GM10847 (cell line): ENCODE results near the gene TIGD3.

Source experiments
- POLR2A ChIP-seq: IDR thresholded peaks from 2 replicates; pipeline ENCODE4 v1.6.1; 2011; ENCODE audit not compliant: insufficient read length; ENCODE audit errors: extremely low read depth

Gene TIGD3

DNA sequence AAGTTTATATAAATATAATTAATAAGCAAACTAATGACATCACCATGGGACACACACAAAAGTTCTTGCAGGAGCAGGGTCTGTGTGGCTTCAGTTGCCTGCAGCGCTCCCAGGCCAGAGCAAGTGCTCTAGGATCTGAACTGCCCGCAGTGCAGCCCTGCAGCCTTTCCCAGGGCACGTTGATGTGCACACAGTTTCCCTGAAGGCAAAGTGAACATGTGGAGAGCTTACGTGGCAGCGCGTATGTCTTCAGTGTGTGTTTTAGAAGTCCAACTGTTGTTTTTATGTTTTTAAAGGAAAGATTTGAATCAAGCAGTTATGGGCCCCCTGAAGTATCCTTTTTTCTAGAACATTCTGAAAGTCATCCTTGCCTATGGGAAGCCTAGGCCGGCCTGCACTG lies 1.2 kb upstream of the TIGD3 start:
- TF ChIP-seq POLR2A = no peak

- TF ChIP-seq POLR2A = no peak
Measured at GRCh38 chr11:65353900-65354264, 669 bp upstream of the TIGD3 start.

- no peak for TF ChIP-seq POLR2A
Measured at GRCh38 chr11:65355013-65355775, 643 bp downstream of the TIGD3 start.

DNA sequence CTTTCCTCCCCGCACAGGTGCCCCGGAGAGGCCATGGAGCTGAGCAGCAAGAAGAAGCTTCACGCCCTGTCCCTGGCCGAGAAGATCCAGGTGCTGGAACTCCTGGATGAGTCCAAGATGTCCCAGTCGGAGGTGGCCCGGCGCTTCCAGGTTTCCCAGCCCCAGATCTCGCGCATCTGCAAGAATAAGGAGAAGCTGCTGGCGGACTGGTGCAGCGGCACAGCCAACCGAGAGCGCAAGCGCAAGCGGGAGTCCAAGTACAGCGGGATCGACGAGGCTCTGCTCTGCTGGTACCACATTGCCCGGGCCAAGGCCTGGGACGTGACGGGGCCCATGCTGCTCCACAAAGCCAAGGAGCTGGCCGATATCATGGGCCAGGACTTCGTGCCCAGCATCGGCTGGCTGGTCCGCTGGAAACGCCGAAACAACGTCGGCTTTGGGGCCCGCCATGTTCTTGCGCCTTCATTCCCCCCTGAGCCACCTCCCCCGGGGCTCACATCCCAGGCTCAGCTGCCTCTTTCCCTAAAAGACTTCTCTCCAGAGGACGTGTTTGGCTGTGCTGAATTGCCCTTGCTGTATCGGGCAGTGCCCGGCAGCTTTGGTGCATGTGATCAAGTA lies 1.3 kb downstream of the TIGD3 start:
- no peak for TF ChIP-seq POLR2A

DNA sequence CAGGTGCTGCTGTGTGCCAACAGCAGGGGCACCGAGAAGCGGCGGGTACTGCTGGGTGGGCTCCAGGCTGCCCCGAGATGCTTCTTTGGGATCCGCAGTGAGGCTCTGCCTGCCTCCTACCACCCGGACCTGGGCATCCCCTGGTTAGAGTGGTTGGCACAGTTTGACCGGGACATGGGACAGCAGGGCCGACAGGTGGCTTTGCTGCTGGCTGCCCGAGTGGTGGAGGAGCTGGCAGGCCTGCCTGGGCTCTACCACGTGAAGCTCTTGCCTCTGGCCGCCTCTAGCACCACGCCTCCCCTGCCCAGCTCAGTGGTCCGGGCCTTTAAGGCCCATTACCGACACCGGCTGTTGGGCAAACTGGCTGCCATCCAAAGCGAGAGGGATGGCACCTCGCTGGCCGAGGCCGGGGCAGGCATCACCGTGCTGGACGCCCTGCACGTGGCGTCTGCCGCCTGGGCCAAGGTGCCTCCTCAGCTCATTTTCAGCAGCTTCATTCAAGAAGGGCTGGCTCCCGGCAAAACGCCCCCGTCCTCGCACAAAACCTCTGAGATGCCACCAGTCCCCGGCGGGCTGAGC lies 1.9 kb downstream of the TIGD3 start:
- TF ChIP-seq POLR2A = no peak

GRCh38 chr11:65357856-65358356 lies 3.4 kb downstream of the TIGD3 start:
- TF ChIP-seq POLR2A = no peak

DNA sequence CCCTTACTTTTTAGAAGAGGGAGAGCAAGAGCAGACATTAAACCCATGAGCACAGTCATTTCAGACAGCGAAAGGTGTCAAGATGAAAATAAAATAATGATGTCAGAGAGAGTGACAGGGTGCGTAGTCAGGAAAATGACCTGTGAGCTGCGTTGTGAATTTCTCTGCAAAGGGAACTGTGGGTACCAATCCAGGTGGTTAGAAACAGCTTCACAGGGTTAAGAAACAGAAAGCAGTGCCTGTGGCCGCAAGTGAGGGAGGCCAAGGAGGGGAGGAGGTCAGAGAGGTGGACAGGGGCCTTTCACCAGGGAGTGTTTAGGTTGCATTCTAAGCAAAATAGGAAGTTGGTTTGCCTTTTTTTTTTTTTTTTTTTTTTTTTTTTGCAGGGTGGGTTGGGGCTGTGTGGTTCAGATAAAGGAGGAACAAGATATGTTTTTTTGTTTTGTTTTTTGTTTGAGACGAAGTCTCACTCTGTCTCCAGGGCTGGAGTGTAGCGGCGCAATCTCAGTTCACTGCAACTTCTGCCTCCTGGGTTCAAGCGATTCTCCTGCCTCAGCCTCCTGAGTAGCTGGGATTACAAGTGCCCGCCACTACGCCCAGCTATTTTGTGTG lies 7.9 kb downstream of the TIGD3 start:
- TF ChIP-seq POLR2A = no peak

GRCh38 chr11:65362966-65363365 lies 8.4 kb downstream of the TIGD3 start:
- TF ChIP-seq POLR2A = no peak

DNA sequence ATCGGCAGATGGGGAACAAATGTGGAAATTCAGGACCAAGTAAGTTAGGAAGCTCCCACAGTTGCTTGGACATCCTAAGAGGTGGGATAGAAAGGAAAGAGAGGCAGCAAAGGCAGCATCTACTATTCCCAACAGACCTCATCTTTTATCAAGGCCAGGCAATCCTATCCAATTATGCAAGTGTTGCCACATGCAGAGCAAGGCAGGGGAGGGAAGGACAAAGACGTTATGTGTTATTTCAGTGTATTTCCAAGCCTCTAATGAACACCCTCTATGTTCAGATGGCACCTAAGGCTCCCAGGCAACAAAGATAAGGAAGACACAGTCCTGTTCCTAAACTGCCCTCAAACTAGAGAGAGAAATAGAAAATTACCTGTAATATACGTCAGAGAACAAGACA lies 9.2 kb downstream of the TIGD3 start:
- no peak for TF ChIP-seq POLR2A

DNA sequence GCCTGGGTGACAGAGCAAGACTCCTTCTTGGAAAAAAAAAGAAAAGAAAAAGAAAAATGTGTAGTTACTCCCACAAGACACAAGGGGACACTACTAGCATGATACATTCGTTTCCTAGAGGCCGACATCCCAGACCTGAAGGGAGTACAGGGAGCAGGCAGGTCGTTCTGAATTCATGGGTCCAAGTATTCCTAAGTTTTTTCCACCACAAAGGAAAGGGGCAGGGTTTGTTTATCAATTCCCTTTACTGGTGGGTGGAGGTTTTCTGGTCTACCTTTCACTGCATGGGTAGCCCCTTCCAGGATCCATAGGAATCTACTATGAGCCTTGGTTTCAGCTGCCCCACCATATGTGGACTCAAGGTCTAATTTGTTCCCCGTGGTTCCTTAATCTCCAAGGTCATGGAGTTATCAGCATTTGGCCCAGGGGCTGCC lies 11.8 kb downstream of the TIGD3 start:
- no peak for TF ChIP-seq POLR2A

- TF ChIP-seq POLR2A = no peak
Measured at GRCh38 chr11:65370659-65371049, 16.1 kb downstream of the TIGD3 start.

DNA sequence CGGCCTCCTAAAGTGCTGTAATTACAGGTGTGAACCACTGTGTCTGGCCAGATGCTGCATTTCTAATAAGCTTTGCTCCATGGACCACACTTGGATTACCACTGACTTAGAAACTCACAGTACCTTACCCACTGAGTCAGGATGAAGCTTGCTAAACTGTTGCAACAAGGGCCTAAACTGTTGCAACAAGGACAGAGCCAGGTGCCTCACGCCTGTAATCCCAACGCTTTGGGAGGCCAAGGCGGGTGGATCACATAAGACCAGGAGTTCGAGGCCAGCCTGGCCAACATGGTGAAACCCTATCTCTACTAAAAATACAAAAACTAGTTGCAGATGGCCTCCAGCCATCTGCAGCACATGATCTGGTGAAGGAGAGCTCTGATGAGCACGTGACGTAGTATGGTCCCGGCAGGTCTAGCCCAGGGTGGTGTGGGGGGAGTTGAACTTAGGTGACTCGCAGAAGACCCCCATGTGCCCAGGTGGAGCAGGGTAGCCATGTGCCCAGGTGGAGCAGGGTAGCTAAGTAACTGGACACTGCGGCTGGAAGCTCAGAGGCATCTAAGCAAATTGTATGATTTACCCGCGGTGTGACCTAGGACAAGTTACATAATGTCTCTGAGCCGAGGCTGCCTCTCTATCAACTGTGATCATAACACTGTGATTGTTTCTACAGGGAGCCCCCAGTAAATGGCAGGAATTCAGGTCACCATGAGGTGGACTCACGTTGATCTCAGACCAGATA lies 19.5 kb downstream of the TIGD3 start:
- no peak for TF ChIP-seq POLR2A

GRCh38 chr11:65375012-65375411 lies 20.5 kb downstream of the TIGD3 start:
- TF ChIP-seq POLR2A = no peak

DNA sequence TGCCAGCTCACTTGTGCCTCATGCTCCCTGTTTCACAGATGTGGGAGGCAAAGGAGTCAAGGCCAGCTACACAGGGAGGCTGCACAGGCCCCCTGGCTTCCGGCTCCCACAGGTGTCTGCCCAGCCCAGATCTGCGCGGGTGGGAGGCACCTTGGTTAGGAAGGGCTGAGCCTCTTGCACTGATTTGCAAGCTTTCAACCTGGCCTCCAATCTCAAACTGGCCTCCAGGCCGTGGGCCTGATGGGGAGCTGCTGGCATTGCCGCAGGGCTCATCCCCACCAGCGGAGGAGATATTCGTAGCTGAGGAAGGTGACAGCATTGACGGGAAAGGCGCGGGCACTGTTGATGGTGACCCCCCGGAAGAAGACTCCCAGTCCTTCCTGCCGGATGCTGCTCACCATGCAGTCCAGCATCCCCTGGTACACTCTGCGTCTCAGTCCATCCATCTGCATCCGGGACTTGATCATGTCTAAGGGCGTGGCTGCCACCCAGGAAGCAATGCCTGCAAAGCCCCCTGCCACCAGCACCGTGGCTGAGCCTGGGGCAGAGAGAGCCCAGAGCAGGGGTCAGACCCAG lies 21.7 kb downstream of the TIGD3 start:
- TF ChIP-seq POLR2A = no peak

GRCh38 chr11:65377036-65377435 lies 22.5 kb downstream of the TIGD3 start:
- no peak for TF ChIP-seq POLR2A
